ENCODE measurements around the gene DVL3.

DVL3 gene

DNA sequence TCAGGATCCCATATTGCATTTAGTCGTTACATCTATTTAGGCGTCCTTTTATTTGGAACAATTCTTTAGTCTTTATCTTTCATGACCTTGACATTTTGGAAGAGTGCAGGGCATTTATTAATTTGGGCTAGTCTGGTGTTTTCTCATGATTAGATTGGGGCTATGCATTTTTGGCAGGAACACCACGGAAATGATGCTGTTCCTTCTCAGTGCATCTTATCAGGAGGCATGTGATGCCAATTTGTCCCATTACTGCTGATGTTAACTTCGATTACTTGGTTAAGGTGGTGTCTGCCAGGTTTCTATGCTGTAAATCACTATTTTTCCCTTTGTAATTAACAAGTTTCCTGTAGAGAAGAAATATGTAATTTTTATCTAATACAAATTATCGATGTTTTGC, 56.1 kb downstream of the DVL3 start:
- DNase-seq (ENCODE audit: low read depth in 3 of 3), result no peak

DNA sequence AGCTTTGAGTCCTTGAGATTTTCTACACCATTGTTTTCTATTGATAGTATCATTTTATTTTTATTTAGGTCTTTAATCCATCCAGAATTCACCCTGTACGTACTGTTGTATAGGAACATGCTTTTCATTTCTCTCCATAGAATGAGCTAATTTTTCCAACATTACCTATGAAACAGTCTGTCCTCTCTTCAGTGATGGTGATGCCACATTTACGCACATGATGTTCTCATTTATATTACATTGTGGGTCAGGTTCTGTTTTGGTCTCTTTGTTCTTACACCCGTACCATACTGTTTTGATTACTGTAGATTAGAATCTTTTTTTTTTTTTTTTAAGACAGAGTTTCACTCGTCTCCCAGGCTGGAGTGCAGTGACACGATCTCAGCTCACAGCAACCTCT, 56.5 kb downstream of the DVL3 start:
- DNase-seq (ENCODE audit: low read depth in 3 of 3), result no peak

DNA sequence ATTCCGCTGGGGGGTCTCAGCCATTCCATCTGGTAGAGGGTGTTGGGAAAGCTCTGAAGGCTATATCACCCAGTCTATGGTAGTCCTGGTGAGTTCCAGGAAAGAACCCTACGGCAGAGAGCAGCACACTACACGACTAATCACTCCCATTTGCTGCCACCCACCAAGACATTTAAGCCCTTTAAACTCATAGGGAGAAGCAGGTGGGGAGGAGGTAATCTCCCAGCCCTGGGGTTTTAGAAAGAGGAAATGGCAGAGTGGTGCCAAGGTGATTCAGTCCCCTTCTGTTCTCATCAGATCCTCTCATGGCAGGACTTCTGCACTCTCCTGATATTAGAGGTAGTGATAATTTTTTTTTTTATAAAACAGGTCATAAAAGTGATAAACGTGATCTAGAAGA, 63.6 kb downstream of the DVL3 start:
- DNase-seq (ENCODE audit: low read depth in 3 of 3), result no peak

DNA sequence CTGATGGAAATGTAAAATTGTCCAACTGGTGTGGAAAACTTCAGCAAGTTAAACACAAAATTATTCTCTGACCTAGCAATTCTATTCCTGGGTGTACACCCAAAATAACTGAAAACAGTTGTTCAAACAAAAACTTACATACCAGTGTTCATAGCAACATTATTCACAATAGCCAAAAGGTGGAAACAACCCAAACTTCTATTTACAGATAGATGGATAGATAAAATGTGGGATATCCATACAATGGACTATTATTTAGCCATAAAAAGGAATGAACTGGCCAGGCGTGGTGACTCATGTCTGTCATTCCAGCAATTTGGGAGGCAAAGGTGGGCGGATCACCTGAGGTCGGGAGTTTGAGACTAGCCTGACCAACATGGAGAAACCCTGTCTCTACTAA, 67.3 kb downstream of the DVL3 start:
- no peak for DNase-seq (ENCODE audit: low read depth in 3 of 3)
